Lung microvascular endothelial cell (primary cell): ENCODE results near the gene INTU. TPM values are rescaled to one million over a fixed set of nuclear protein-coding genes. Genes with fewer than 3 reads are reported as not detected.
A peak's percentile ranks its signal among the peaks of the same experiment; 100 is the strongest.
"Not testable (repeated sequence)": the region's sequence is repeated elsewhere in the genome, so short reads cannot be mapped to it uniquely, and the experiment has no call there.

Experiments
- DNase-seq, 2 donors: peaks; one replicate each; pipeline versions ENCODE4 v3.0.0 to v3.0.0-alpha.2; 2010; ENCODE audit warnings: low read depth in 2 of 2
- total RNA-seq: library from RNA; depleted of rRNA; stranded (reverse); fragments of >200 nt; gene quantifications from 2 replicates; pipeline ENCODE4 v1.2.1, GENCODE V29; 2014

Gene INTU
- total RNA-seq: 1.2 and 1.3 TPM in 2 replicates

DNA sequence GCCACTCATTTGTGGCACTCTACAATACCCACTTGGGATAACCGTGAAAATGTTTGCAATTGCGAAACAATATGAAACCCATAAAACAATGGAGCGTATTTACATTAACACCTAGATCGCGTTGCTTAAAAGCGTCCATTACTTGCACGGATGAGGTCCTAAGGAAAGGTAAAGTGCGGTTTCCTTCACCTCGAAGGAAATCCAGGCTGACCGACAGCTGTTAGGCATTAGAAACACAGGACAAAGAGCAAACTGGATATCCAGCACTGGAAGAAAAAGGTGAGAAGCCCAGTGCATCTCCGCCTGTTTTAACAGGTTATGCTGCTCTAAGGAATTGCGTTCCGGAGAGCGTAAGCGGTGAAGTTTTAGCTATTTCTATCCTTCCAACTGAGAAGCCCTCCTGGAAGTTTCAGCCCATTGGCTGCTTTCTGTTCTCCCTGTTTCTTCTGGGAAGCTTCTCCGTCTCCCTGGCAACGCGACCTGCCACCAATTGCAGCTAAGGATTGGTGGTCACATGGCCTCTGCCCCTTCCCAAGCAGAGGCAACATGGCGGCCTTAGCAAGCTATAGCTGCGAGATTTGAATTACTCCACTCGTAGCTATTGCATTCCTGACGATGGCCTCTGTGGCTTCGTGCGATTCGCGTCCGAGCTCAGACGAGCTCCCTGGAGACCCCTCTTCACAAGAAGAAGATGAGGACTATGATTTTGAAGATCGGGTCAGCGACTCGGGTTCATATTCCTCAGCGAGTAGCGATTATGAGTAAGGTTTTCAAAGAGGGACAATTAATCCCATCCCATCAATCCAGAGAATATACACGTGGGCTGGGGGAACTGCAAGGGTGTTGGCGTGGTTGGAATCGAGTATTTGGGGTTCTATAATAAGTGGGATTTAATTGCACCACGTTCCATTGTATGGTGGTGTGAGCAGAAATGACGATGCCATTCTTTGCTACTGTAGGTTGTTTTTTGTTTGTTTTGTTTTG is at the start of gene INTU:
Gene INTU, plus strand, starts transcription at position 538 of the 984 bp plus-strand sequence. Its CDS starts 78 bp downstream, at position 616.
- peak; percentile 94 to 96 for DNase-seq

GRCh38 chr4:127586496-127586895 is 46.3 kb upstream of the INTU start:
- not testable (repeated sequence) for DNase-seq

DNA sequence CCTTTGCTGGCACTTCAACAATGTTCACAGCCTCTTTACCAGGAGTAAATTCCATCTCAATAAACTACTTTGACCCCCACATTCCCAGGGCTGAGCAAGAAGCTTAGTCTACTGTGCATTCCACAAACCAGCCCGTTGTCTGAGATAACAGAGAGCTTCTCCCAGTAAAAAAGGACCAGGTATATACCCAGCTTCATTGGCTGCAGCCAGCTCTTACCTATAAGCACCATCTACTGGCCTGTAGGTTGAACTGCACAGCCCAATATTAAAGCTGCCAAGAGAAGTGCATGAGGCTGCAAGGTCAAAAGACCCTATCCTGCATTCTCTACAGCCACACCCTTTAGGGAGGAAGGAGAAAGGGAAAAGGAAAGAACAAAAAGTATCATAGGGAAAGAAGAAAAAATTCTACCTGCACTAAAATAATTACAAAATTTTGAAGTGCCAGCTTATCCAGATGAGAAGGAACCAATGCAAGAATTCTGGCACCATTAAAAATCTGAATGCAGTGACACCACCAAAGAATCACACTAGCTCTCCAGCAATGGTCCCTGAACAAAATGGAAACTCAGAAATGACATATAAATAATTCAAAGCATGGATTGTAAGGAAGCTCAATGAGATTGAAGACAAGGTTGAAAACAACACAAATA is 45.7 kb upstream of the INTU start:
- DNase-seq: peak; percentile 35 to 52

GRCh38 chr4:127589153-127589552 is 43.6 kb upstream of the INTU start:
- not testable (repeated sequence) for DNase-seq

DNA sequence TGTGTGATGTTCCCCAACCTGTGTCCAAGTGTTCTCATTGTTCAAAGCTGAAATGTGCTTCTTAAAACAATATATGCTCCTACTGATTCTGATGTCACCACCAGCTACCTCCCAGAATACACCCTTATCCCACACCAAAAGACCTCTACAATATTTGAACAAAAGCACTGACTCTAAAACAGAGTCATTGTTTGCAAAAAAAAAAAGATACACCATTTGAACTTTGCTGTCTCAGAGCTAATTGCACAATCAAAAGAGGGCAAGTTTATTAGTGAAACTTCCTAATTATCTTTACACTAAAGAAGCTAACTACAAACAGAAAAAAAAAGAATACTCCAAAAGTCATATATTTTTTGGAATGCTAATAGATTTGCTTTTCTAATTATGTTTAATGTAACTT is 34.1 kb upstream of the INTU start:
- no peak for DNase-seq

GRCh38 chr4:127601029-127601428 is 31.7 kb upstream of the INTU start:
- peak; percentile 9 to 14 for DNase-seq

DNA sequence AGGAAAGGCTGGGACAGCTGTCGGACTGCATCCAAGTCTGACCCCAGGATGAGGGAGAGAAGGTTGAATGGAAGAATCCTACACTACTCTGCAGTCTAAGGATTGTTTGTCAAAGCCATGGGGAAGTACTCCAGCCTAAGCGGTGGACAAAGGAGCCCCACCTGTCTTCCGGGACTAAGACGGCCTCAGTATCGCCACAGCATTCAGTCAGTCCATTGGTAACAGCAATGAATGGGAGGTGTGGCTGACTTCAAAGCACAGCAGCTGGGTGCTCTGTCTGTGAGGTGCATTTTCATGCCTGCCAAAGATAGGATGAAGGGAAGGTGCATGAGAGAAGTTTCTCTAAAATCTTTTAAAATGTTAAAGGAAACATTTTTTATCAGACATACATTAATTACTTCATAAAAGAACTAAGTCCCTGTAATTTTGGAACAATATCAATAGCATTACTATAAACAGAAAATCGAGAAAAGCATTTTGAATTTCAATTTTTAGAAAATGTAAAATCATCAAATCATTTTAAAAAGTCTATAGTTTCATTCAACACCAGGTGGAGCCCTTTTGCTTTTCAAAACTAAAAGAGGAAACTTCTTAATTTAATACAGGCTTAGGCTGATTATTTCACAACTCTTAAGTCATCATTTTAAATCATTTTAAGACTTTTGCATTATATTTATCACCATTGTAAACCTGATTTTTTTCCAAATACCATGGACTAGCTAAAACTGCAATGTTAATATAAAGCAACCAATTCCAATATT is 27.6 kb upstream of the INTU start:
- peak; percentile 46 to 57 for DNase-seq

DNA sequence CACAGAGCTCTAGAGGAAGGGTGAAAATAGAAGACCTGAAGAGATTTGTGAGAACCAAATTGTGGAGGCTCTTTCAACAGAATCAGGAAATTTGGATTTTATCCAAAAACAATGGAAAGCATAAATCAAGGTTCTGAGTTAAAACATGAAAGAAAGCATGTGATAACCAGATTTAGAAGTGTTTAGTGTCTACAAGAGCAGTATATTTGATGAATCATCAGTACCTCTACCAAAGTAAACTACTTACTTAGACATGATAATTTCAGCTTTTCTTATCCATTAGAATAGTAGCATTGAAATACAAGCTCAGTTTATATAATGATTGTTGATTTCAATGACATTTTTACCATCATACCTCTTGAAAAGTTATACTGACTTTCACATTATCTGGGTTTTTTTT is 25.9 kb upstream of the INTU start:
- DNase-seq: peak in 1 of 2 donors; percentile 11

DNA sequence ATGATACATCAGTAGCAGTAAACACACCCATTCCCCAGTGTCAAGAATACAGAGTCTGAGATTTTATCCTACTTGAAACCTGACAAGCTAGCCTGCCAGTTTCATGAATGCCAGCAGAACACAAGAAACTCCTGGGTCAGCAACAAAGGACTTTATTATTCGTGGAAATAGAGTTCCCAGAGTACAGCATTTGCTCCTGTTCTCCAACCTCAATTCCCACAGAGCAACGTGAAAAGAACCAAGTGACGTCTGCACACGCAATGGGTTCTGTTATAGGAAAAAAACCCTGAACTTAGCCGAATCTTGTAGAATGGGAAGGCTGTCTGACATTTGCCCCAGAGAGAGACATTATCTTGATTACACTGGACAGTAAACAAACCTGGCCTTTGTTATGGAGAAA is 23.3 kb upstream of the INTU start:
- DNase-seq: no peak

GRCh38 chr4:127610488-127610887 is 22.3 kb upstream of the INTU start:
- no peak for DNase-seq

GRCh38 chr4:127616898-127617297 is 15.9 kb upstream of the INTU start:
- no peak for DNase-seq

DNA sequence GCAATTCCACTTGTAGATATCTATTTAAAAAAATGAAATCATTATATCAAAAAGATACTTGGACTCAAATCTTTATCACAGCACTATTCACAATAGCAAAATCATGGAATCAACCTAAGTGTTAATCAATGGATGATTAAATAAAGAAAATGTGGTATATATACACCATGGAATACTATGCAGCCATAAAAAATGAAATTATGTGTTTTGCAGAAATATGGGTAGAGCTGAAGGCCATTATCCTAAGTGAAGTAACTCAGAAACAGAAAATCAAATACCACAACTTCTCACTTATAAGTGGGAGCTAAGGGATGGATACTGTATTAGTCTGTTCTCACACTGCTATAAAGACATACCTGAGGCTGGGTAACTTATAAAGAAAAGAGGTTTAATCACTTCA is 14.3 kb upstream of the INTU start:
- DNase-seq: no peak

DNA sequence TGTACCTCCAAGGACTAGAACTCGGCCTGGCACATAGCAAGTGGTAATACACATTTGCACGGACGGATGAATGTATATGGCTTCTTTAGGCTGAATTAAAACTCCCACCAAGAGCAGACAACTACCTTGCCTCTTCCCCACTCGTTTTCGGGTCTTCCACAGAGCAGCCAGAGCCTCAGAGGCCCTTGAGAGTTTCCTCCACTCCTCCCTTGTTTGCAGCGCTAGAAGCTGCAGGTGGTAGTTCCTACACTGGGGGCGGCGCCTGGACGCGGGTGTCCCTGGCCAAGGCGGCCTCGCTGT is 10.2 kb upstream of the INTU start:
- DNase-seq: no peak

DNA sequence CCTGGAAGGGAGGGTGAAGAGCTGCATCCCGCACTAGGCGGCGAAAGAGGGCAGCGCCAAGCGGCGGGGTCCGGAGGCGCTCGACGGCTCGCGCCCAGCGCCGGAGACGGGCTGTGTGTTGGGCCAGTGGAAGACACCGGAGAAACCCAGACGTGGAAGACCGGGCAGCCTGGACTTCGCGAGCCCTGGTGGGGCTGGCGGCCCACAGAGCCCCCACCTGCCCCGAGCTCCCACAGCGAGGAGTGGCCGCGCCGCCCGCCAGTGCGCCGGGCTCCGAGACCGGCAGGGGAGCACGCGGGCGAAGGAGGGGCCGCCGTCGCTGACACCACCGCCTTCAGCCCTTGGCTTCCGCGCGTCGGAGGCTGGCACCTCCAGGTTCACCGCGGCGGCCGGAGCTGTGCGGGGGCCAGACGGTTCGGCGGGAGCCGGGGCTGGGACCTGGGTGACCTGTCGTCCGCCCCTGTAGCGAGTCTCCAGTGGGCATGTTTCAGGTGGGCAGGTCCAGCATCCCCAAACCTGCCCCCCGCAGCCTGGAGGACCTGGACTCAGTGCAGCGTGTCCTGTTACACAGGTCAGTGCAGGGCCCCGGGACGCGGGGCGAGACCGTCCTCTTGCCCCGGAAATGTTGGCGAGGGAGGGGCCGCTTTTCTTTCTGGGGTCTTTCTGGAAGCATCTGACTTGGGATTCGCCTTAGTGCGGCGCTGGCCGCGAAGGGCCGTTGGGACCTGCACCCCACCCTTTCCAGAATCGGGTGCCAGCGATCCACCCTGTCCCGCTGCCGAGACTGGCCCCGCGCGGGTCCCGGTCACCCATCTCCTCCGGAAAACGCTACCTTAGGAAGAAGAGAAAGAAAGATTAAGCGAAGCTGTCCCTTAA is 9.6 kb upstream of the INTU start:
- DNase-seq: peak; percentile 33 to 40

- peak; percentile 15 to 17 for DNase-seq
Measured at GRCh38 chr4:127623797-127624083, 9.0 kb upstream of the INTU start.

- DNase-seq: no peak
Measured at GRCh38 chr4:127624173-127624572, 8.6 kb upstream of the INTU start.

GRCh38 chr4:127629371-127629770 is 3.4 kb upstream of the INTU start:
- peak in 1 of 2 donors; percentile 56 for DNase-seq

DNA sequence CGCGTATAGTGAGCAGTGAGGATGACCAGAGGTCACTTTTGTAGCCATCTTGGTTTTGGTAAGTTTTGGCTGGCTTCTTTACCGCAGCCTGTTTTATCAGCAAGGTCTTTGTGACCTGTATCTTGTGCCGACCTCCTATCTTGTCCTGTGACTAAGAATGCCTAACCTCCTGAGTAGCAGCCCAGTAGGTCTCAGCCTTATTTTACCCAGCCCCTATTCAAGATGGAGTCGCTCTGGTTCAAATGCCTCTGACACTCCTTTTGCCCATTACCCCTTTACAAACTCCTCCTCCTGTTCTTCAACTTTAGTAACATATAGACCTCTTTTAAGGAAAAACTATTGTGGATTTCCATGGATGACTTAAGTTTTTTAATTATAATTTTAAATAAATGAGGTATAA is 2.6 kb upstream of the INTU start:
- no peak for DNase-seq

DNA sequence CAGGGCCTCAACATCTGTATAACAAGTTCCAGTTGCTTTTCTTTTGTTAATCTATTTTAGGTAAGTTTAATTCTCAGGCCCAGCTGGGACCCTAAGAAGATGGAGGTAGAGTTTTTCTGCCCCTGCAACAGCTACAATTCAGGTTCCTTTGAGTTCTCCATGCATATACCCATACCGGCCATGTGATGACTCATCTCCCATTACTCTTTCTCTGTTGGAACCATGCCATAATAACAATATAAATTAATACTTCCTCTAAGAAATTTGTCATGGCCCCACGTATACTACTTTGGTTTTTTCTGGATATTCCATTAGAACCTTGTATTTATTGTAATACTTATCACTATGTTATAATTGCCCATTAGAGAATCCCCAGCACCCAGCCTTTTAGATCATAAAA is 1.3 kb upstream of the INTU start:
- DNase-seq: peak; percentile 6 to 78

- DNase-seq: no peak
Measured at GRCh38 chr4:127634181-127634580, 1.4 kb downstream of the INTU start.

GRCh38 chr4:127641524-127641923 is 8.8 kb downstream of the INTU start:
- DNase-seq: no peak
